ENCODE results near the gene GSTT2B. TPM values are rescaled to one million over a fixed set of nuclear protein-coding genes. Genes with fewer than 3 reads are reported as not detected.

GSTT2B gene
- total RNA-seq, 2 donors from 2014 or later = 3.7 to 4.4 TPM

DNA sequence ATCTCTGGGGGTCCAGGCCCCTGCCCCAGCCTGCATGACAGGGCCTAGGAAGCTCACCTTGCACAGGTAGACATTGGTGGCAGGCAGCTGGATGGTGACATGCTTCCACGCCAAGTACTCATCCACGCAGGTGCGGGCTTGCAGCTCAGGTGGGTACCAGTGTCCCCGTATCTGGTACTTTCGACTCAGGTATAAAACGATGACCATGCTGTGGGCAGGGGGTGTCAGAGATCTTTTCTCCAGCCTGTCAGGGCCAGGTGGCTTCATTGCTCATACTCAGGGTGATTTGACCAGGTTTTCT lies 45.9 kb upstream of the GSTT2B start:
- 86 to 93% methylated on average over 6 of the region's 6 CpGs for WGBS, 2 experiments (ENCODE audit: insufficient coverage in 1 of 2, insufficient read length in 1 of 2)
- Mint-ChIP-seq H3K9me3 (no peaks in the 10 kb centered on the region), H3K4me3 (no peak overlapping the region)

GRCh38 chr22:24006207-24006913 lies 45.4 kb upstream of the GSTT2B start:
- TF ChIP-seq, protein P1, sequence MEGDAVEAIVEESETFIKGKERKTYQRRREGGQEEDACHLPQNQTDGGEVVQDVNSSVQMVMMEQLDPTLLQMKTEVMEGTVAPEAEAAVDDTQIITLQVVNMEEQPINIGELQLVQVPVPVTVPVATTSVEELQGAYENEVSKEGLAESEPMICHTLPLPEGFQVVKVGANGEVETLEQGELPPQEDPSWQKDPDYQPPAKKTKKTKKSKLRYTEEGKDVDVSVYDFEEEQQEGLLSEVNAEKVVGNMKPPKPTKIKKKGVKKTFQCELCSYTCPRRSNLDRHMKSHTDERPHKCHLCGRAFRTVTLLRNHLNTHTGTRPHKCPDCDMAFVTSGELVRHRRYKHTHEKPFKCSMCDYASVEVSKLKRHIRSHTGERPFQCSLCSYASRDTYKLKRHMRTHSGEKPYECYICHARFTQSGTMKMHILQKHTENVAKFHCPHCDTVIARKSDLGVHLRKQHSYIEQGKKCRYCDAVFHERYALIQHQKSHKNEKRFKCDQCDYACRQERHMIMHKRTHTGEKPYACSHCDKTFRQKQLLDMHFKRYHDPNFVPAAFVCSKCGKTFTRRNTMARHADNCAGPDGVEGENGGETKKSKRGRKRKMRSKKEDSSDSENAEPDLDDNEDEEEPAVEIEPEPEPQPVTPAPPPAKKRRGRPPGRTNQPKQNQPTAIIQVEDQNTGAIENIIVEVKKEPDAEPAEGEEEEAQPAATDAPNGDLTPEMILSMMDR (conservative IDR thresholded peaks at IDR 0.05) = no peak
- H3K36me3 ChIP-seq (ENCODE audit: control insufficient read depth, insufficient read depth, low read length) = no peaks in the 10 kb centered on the region
- Mint-ChIP-seq H3K27ac (no peak overlapping the region), H3K36me3 (ENCODE audit: low read depth) (no peaks in the 10 kb centered on the region), H3K4me3 (no peak overlapping the region), H3K27me3 (ENCODE audit: insufficient read depth) (peaks cover 11% of the 10 kb centered on the region), H3K9me3 (no peaks in the 10 kb centered on the region), H3K4me1 (peaks cover 4% of the 10 kb centered on the region)
- no peaks in the 10 kb centered on the region for H3K4me1 ChIP-seq (ENCODE audit: control insufficient read depth, insufficient read depth, low read length)
- H3K9me3 ChIP-seq (ENCODE audit: control insufficient read depth, low read length) = peaks cover 8% of the 10 kb centered on the region
- no peaks in the 10 kb centered on the region for H3K27me3 ChIP-seq (ENCODE audit: control insufficient read depth, insufficient read depth, low read length, poor library complexity, severe bottlenecking)
- DNase-seq = peak; percentile 48
- H3K27ac ChIP-seq (ENCODE audit: low read depth, low read length) = no peak overlapping the region
- WGBS, 2 experiments (ENCODE audit: insufficient coverage in 1 of 2, insufficient read length in 1 of 2) = 70 to 78% methylated on average over 10 of the region's 10 CpGs
- H3K4me3 ChIP-seq (ENCODE audit: low read length) = no peak overlapping the region
- H3K9ac ChIP-seq (ENCODE audit: extremely low read depth, low read length, poor library complexity, severe bottlenecking) = no peak overlapping the region

More for the DNA sequence above, 45.9 kb upstream of the GSTT2B start:
- Histone ChIP-seq H3K9me3 (ENCODE audit: control insufficient read depth, low read length) (peaks cover 8% of the 10 kb centered on the region), H3K27ac (ENCODE audit: low read depth, low read length) (no peak overlapping the region), H3K4me3 (ENCODE audit: low read length) (no peak overlapping the region), H3K27me3 (ENCODE audit: control insufficient read depth, insufficient read depth, low read length, poor library complexity, severe bottlenecking) (no peaks in the 10 kb centered on the region), H3K4me1 (ENCODE audit: control insufficient read depth, insufficient read depth, low read length) (no peaks in the 10 kb centered on the region), H3K36me3 (ENCODE audit: control insufficient read depth, insufficient read depth, low read length) (no peaks in the 10 kb centered on the region), H3K9ac (ENCODE audit: extremely low read depth, low read length, poor library complexity, severe bottlenecking) (no peak overlapping the region)
- Mint-ChIP-seq H3K36me3 (ENCODE audit: low read depth) (no peaks in the 10 kb centered on the region), H3K4me1 (peaks cover 6% of the 10 kb centered on the region), H3K27me3 (ENCODE audit: insufficient read depth) (peaks cover 10% of the 10 kb centered on the region), H3K27ac (no peak overlapping the region)
- DNase-seq = no peak
- TF ChIP-seq, protein P1 (conservative IDR thresholded peaks at IDR 0.05) = no peak

GRCh38 chr22:24005201-24005600 lies 44.2 kb upstream of the GSTT2B start, which contains the start of gene GSTT4:
TSS of gene GSTT4 (minus strand) at chr22:24005453. CDS start at chr22:24005356, 97 bp downstream.
- Mint-ChIP-seq H3K4me3 (no peak within 1 kb of the TSS), H3K4me1 (peaks cover 4% of the 10 kb centered on the region), H3K36me3 (ENCODE audit: low read depth) (no peaks in the 10 kb centered on the region), H3K27ac (no peak within 1 kb of the TSS), H3K9me3 (no peaks in the 10 kb centered on the region), H3K27me3 (ENCODE audit: insufficient read depth) (peaks cover 12% of the 10 kb centered on the region)
- Histone ChIP-seq H3K4me3 (ENCODE audit: low read length) (no peak within 1 kb of the TSS), H3K4me1 (ENCODE audit: control insufficient read depth, insufficient read depth, low read length) (no peaks in the 10 kb centered on the region), H3K9me3 (ENCODE audit: control insufficient read depth, low read length) (peaks cover 8% of the 10 kb centered on the region), H3K27me3 (ENCODE audit: control insufficient read depth, insufficient read depth, low read length, poor library complexity, severe bottlenecking) (no peaks in the 10 kb centered on the region), H3K36me3 (ENCODE audit: control insufficient read depth, insufficient read depth, low read length) (no peaks in the 10 kb centered on the region), H3K9ac (ENCODE audit: extremely low read depth, low read length, poor library complexity, severe bottlenecking) (no peak within 1 kb of the TSS), H3K27ac (ENCODE audit: low read depth, low read length) (no peak within 1 kb of the TSS)
- TF ChIP-seq, protein P1 (conservative IDR thresholded peaks at IDR 0.05) = no peak
- no peak for DNase-seq
- 85 to 86% methylated on average over 6 of the region's 6 CpGs for WGBS, 2 experiments (ENCODE audit: insufficient coverage in 1 of 2, insufficient read length in 1 of 2)

Measured in endodermal cell (in vitro differentiated cells).